Ishikawa (cell line): ENCODE data around the gene PITPNC1.
A peak's percentile ranks its signal among the peaks of the same experiment; 100 is the strongest.

Experiments used
- CEBPB ChIP-seq: IDR thresholded peaks from 2 replicates; pipeline ENCODE4 v1.6.1; 2012
- CREB1 ChIP-seq: IDR thresholded peaks from 2 replicates; pipeline ENCODE4 v1.6.1; 2012; ENCODE audit warnings: low read depth
- EGR1 ChIP-seq: IDR thresholded peaks from 2 replicates; pipeline ENCODE4 v1.6.1; 2012
- FOXM1 ChIP-seq: IDR thresholded peaks from 2 replicates; pipeline ENCODE4 v1.6.1; 2012; ENCODE audit warnings: low read depth, borderline replicate concordance
- NFIC ChIP-seq: IDR thresholded peaks from 2 replicates; pipeline ENCODE4 v1.6.1; 2012
- RAD21 ChIP-seq: IDR thresholded peaks from 2 replicates; pipeline ENCODE4 v1.6.1; 2012; ENCODE audit warnings: low read depth
- TAF1 ChIP-seq: IDR thresholded peaks from 2 replicates; pipeline ENCODE4 v1.6.1; 2012; ENCODE audit warnings: low read depth, mild to moderate bottlenecking
- TCF12 ChIP-seq: IDR thresholded peaks from 2 replicates; pipeline ENCODE4 v1.6.1; 2012; ENCODE audit warnings: low read depth
- TEAD4 ChIP-seq: IDR thresholded peaks from 2 replicates; pipeline ENCODE4 v1.6.1; 2012
- YY1 ChIP-seq: IDR thresholded peaks from 2 replicates; pipeline ENCODE4 v1.6.1; 2012; ENCODE audit warnings: low read depth
- ZBTB7A ChIP-seq: IDR thresholded peaks from 2 replicates; pipeline ENCODE4 v1.6.1; 2012; ENCODE audit warnings: low read depth
- TF ChIP-seq, protein P1 (sequence below): IDR thresholded peaks from 2 replicates; pipeline ENCODE4 v1.6.1; 2012; ENCODE audit warnings: low read depth, mild to moderate bottlenecking
- TF ChIP-seq, protein P2 (sequence below): IDR thresholded peaks from 2 replicates; pipeline ENCODE4 v1.6.1; 2012
- TF ChIP-seq, protein P3 (sequence below): IDR thresholded peaks from 2 replicates; pipeline ENCODE4 v1.6.1; 2012

PITPNC1 gene

DNA sequence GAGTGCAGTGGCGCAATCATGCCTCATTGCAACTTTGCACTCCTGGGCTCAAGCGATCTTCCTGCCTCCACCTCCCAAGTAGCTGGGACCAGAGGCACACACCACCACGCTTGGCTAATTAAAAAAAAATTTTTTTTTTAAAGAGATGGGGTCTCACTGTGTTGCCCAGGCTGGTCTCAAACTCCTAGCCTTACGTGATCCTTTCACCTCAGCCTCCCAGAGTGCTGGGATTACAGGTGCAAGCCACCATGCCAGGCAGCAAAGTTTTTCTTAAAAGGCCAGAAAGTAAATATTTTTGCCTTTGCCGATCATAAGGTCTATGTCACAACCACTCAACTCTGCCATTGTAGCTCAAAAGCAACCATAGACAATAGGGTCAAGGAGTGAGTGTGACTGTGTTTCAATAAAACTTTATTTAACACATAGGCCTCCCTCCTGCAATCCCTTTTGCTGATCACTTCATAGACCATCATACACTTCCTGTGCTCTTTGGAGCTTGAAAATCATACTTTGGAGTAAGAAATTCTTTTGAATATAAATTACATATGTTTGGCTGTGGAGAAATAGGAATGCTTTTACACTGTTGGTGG, 48.6 kb downstream of the PITPNC1 start:
- no peak for TF ChIP-seq TEAD4
- no peak for TF ChIP-seq EGR1
- TF ChIP-seq, protein P1, sequence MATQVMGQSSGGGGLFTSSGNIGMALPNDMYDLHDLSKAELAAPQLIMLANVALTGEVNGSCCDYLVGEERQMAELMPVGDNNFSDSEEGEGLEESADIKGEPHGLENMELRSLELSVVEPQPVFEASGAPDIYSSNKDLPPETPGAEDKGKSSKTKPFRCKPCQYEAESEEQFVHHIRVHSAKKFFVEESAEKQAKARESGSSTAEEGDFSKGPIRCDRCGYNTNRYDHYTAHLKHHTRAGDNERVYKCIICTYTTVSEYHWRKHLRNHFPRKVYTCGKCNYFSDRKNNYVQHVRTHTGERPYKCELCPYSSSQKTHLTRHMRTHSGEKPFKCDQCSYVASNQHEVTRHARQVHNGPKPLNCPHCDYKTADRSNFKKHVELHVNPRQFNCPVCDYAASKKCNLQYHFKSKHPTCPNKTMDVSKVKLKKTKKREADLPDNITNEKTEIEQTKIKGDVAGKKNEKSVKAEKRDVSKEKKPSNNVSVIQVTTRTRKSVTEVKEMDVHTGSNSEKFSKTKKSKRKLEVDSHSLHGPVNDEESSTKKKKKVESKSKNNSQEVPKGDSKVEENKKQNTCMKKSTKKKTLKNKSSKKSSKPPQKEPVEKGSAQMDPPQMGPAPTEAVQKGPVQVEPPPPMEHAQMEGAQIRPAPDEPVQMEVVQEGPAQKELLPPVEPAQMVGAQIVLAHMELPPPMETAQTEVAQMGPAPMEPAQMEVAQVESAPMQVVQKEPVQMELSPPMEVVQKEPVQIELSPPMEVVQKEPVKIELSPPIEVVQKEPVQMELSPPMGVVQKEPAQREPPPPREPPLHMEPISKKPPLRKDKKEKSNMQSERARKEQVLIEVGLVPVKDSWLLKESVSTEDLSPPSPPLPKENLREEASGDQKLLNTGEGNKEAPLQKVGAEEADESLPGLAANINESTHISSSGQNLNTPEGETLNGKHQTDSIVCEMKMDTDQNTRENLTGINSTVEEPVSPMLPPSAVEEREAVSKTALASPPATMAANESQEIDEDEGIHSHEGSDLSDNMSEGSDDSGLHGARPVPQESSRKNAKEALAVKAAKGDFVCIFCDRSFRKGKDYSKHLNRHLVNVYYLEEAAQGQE = no peak
- TF ChIP-seq TAF1 = no peak
- TF ChIP-seq CREB1 = no peak
- TF ChIP-seq YY1 = no peak
- TF ChIP-seq FOXM1 = no peak
- TF ChIP-seq TCF12 = no peak
- no peak for TF ChIP-seq NFIC
- TF ChIP-seq RAD21 = no peak
- TF ChIP-seq ZBTB7A = no peak
- TF ChIP-seq, protein P2, sequence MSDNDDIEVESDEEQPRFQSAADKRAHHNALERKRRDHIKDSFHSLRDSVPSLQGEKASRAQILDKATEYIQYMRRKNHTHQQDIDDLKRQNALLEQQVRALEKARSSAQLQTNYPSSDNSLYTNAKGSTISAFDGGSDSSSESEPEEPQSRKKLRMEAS = no peak
- TF ChIP-seq CEBPB = no peak

DNA sequence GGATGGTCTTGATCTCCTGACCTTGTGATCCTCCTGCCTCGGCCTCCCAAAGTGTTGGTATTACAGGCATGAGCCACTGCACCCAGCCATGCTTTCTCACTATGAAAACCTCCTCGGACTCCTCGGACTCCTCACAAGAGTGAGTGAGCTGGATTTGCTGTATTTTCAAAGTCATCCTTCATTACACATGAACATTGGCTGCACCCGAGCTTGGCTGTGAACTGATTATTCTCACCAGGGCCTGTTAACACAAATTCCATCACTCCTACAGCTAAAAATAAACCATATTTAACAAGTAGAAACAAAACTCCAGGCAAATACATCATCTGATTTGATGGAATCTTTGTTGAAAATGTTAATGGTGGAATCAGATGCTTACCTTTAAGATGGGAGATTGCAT, 50.3 kb downstream of the PITPNC1 start:
- no peak for TF ChIP-seq CEBPB

- TF ChIP-seq, protein P1 = no peak
- TF ChIP-seq NFIC = no peak
Measured at GRCh38 chr17:67431249-67432015, 54.4 kb downstream of the PITPNC1 start.

DNA sequence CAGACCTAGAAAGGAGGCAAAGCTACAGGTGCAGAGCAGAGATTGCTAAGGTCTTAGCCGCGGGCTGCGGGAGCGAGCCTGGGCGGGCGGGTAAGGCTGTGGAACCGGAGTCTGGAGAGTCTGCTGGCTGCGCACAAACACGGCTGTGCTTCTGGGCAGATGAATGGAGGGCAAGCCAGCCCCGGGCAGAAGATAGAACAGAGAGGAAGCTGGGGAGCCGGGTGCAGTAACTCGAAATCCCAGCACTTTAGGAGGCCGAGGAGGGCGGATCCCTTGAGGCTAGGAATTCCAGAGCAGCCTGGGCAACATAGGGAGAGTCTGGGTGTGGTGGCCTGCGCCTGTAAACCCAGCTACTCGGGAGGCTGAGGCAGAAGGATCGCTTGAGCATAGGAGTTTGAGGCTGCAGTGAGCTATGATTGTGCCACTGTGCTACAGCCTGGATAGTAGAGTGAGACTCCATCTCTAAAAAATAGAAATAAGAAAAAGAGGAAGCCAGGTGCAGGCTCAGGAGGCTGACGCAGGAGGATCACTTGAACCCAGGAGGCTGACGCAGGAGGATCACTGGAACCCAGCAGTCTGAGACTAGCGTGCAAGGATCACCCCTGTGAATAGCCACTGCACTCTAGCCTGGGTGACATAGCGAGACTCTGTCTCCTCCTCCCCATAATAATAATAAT, 56.3 kb downstream of the PITPNC1 start:
- no peak for TF ChIP-seq CEBPB
- TF ChIP-seq, protein P1 = no peak

- TF ChIP-seq ZBTB7A = no peak
- TF ChIP-seq, protein P3, sequence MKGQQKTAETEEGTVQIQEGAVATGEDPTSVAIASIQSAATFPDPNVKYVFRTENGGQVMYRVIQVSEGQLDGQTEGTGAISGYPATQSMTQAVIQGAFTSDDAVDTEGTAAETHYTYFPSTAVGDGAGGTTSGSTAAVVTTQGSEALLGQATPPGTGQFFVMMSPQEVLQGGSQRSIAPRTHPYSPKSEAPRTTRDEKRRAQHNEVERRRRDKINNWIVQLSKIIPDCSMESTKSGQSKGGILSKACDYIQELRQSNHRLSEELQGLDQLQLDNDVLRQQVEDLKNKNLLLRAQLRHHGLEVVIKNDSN = no peak
- TF ChIP-seq, protein P2 = no peak
- TF ChIP-seq TAF1 = no peak
- no peak for TF ChIP-seq EGR1
- TF ChIP-seq YY1 = no peak
Measured at GRCh38 chr17:67434061-67434525, 57.0 kb downstream of the PITPNC1 start.

DNA sequence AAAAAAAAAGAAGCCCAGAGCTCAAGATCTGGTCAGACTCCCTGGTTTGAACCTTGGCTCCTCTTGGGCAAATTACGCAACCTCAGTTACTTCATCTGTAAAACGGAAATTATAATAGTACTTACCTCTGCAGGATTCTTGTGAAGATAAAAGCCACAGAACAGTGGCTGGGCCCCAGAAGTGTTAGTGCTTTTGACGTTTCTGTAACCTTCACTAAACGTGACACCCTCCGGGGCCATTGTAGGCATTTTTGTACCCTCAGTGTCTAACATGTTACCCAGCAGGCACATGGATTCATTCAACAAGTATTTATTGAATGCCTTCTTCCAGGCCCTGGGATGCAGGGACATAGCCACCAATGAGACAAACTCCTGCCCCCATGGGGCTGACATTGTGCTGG, 58.0 kb downstream of the PITPNC1 start:
- TF ChIP-seq, protein P1 = no peak
- TF ChIP-seq TAF1 = no peak
- no peak for TF ChIP-seq EGR1
- TF ChIP-seq, protein P3 = no peak
- TF ChIP-seq CEBPB = peak; percentile 26; the same call in 1 of the 2 replicates
